Left forelimb (tissue), 1 donor: Measurements from ENCODE around the gene TTC34.
"Not testable (repeated sequence)": the region's sequence is repeated elsewhere in the genome, so short reads cannot be mapped to it uniquely, and the experiment has no call there.

Experiments
- DNase-seq: peaks from one replicate; pipeline ENCODE4 v3.0.0-alpha.2; 2018; ENCODE audit warnings: low spot score

Gene TTC34

DNA sequence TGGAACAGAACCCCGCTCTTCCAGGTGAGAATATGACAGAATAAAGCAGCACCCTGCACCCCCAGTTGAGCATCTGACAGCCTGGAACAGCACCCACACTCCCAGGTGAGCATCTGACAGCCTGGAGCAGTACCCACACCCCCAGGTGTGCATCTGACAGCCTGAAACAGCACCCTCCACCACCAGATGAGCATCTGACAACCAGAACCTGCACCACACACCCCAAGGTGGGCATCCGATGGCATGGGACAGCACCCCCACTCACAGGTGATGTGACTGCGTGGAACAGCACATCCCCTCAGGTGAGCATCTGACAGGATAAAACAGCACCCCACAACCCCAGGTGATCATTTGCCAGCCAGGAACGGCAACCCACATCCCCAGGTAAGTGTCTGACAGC, 26.2 kb downstream of the TTC34 start:
- not testable (repeated sequence) for DNase-seq

DNA sequence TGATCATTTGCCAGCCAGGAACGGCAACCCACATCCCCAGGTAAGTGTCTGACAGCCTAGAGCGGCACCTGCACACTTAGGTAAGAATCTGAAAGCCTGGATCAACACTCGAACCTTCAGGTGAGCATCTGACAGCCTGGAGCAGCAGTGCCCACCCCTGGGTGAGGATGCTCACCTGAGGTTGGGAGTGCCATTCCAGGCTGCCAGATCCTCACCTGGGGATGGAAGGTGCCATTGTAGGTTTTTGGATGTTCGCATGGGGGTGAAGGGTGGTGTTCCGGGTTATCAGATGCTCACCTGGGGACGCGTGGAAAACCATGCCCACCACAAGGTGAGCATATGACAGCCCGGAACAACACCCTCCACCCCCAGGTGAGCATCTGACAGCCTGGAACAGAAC, 33.4 kb downstream of the TTC34 start:
- DNase-seq, result not testable (repeated sequence)

DNA sequence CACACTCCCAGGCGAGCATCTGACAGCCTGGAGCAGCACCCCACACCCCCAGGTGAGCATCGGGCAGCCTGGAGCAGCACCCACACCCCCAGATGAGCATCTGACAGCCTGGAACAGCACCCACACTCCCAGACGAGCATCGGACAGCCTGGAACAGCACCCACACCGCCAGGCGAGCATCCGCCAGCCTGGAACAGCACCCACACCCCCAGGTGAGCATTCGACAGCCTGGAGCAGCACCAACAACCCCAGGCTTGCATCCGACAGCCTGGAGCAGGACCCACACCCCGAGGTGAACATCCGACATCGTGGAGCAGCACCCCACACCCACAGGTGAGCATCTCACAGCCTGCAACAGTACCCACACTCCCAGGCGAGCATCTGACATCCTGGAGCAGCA, 42.1 kb downstream of the TTC34 start:
- DNase-seq, result not testable (repeated sequence)

DNA sequence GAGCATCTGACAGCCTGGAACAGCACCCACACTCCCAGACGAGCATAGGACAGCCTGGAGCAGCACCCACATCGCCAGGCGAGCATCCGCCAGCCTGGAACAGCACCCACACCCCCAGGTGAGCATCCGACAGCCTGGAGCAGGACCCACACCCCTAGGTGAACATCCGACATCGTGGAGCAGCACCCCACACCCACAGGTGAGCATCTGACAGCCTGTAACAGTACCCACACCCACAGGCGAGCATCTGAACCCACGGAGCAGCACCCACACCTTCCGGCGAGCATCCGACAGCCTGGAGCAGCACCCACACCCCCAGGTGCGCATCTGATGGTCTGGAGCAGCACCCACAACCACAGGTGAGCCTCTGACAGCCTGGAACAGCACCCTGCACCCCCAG, 44.0 kb downstream of the TTC34 start:
- not testable (repeated sequence) for DNase-seq

DNA sequence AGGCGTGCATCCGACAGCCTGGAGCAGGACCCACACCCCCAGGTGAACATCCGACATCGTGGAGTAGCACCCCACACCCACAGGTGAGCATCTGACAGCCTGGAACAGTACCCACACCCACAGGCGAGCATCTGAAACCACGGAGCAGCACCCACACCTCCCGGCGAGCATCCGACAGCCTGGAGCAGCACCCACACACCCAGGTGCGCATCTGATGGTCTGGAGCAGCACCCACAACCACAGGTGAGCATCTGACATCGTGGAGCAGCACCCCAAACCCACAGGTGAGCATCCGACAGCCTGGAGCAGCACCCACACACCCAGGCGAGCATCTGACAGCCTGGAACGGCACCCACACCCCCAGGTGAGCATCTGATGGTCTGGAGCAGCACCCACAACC, 46.1 kb downstream of the TTC34 start:
- not testable (repeated sequence) for DNase-seq

DNA sequence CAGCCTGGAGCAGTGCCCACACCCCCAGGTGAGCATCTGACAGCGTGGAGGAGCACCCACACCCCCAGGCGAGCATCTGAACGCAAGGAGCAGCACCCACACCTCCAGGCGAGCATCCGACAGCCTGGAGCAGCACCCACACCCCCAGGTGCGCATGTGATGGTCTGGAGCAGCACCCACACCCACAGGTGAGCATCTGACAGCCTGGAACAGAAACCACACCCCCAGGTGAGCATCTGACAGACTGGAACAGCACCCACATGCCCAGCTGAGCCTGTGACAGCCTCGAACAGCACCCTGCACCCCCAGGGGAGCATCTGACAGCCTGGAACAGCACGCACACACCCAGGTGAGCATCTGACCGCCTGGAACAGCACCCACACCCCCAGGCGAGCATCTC, 46.9 kb downstream of the TTC34 start:
- not testable (repeated sequence) for DNase-seq

DNA sequence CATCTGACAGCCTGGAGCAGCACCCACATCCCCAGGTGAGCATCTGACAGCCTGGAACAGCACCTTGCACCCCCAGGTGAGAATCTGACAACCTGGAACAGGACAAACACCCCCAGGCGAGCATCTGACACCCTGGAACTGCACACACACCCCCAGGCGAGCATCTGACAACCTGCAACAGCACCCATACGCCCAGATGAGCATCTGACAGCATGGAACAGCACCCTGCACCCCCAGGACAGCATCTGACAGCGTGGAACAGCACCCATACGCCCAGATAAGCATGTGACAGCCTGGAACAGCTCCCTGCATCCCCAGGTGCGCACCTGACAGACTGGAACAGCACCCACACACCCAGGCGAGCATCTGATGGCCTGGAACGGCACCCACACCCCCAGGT, 49.0 kb downstream of the TTC34 start:
- not testable (repeated sequence) for DNase-seq

DNA sequence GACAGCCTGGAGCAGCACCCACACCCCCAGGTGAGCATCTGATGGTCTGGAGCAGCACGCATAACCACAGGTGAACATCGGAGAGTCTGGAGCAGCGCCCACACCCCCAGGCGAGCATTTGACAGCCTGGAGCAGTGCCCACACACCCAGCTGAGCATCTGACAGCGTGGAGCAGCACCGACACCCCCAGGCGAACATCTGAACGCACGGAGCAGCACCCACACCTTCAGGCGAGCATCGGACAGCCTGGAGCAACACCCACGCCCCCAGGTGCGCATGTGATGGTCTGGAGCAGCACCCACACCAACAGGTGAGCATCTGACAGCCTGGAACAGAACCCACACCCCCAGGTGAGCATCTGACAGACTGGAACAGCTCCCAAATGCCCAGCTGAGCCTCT, 49.6 kb downstream of the TTC34 start:
- not testable (repeated sequence) for DNase-seq

DNA sequence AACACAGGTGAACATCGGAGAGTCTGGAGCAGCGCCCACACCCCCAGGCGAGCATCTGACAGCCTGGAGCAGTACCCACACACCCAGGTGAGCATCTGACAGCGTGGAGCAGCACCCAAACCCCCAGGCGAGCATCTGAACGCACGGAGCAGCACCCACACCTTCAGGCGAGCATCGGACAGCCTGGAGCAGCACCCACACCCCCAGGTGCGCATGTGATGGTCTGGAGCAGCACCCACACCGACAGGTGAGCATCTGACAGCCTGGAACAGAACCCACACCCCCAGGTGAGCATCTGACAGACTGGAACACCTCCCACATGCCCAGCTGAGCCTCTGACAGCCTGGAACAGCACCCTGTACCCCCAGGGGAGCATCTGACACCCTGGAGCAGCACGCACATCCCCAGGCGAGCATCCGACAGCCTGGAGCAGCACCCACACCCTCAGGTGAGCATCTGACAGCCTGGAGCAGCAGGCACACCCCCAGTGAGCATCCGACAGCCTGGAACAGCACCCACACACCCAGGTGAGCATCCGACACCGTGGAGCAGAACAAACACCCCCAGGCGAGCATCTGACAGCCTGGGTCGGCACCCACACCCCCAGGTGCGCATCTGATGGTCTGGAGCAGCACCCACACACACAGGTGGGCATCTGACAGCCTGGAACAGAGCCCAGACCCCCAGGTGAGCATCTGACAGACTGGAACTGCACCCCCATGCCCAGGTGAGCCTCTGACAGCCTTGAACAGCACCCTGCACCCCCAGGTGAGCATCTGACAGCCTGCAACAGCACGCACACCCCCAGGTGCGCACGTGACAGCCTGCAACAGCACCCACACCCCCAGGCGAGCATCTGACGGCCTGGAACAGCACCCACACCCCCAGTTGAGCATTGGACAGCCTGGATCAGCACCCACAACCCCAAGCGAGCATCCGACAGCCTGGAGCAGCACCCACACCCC, 50.4 kb downstream of the TTC34 start:
- DNase-seq, result not testable (repeated sequence)

DNA sequence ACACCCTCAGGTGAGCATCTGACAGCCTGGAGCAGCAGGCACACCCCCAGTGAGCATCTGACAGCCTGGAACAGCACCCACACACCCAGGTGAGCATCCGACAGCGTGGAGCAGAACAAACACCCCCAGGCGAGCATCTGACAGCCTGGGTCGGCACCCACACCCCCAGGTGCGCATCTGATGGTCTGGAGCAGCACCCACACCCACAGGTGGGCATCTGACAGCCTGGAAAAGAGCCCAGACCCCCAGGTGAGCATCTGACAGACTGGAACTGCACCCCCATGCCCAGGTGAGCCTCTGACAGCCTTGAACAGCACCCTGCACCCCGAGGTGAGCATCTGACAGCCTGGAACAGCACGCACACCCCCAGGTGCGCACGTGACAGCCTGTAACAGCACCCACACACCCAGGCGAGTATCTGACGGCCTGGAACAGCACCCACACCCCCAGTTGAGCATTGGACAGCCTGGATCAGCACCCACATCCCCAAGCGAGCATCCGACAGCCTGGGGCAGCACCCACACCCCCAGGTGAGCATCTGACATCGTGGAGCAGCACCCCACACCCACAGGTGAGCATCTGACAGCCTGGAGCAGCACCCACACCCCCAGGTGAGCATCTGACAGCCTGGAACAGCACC, 51.3 kb downstream of the TTC34 start:
- not testable (repeated sequence) for DNase-seq

DNA sequence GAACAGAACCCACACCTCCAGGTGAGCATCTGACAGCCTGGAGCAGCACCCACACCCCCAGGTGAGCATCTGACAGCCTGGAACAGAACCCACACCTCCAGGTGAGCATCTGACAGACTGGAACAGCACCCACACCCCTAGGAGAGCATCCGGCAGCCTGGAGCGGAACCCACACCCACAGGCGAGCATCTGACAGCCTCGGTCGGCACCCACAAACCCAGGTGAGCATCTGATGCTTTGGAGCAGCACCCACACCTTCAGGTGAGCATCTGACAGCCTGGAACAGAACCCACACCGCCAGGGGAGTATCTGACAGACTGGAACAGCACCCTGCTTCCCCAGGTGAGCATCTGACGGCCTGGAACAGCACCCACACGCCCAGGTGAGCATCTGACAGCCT, 52.9 kb downstream of the TTC34 start:
- DNase-seq, result not testable (repeated sequence)

DNA sequence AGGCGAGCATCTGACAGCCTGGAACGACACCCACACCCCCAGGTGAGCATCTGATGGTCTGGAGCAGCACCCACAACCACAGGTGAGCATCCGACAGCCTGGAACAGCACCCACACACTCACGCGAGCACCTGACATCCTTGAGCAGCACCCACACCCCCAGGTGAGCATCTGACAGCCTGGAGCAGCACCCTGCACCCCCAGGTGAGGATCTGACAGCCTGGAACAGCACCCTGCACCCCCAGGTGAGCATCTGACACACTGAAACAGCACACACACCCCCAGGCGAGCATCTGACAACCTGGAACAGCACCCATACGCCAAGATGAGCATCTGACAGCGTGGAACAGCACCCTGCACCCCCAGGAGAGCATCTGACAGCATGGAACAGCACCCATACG, 106.7 kb downstream of the TTC34 start:
- DNase-seq, result not testable (repeated sequence)

DNA sequence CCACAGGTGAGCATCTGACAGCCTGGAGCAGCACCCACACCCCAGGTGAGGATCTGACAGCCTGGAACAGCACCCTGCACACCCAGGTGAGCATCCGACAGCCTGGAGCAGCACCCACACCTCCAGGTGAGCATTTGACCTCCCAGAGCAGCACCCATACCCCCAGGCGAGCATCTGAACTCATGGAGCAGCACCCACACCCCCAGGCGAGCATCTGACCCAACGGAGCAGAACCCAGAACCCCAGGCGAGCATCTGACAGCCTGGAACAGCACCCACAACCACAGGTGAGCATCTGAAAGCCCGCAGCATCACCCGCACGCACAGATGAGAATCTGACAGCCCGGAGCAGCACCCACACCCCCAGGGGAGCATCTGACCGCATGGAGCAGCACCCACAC, 111.3 kb downstream of the TTC34 start:
- not testable (repeated sequence) for DNase-seq

DNA sequence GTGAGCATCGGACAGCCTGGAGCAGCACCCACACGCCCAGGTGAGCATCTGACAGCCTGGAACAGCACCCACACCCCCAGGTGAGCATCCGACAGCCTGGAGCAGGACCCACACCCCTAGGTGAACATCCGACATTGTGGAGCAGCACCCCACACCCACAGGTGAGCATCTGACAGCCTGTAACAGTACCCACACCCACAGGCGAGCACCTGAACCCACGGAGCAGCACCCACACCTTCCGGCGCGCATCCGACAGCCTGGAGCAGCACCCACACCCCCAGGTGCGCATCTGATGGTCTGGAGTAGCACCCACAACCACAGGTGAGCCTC, 113.2 kb downstream of the TTC34 start:
- peak; percentile 52 for DNase-seq

DNA sequence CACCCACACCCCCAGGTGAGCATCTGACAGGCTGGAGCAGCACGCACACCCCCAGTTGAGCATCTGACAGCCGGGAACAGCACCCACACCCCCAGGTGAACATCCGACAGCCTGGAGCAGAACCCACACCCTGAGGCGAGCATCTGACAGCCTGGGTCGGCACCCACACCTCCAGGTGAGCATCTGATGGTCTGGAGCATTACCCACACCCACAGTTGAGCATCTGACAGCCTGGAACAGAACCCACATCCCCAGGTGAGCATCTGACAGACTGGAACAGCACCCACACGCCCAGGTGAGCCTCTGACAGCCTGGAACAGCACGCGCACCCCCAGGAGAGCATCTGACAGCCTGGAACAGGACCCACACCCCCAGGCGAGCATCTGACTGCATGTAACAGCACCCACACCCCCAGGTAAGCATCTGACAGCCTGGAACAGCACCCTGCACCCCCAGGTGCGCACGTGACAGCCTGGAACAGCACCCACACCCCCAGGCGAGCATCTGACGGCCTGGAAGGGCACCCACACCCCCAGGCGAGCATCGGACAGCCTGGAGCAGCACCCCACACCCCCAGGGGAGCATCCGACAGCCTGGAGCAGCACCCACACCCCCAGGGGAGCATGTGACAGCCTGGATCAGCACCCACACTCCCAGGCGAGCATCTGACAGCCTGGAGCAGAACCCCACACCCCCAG, 113.7 kb downstream of the TTC34 start:
- DNase-seq, result peak; percentile 65

DNA sequence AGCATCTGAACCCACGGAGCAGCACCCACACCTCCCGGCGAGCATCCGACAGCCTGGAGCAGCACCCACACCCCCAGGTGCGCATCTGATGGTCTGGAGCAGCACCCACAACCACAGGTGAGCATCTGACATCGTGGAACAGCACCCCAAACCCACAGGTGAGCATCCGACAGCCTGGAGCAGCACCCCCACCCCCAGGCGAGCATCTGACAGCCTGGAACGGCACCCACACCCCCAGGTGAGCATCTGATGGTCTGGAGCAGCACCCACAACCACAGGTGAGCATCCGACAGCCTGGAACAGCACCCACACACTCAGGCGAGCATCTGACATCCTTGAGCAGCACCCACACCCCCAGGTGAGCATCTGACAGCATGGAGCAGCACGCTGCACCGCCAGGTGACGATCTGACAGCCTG, 114.3 kb downstream of the TTC34 start:
- DNase-seq, result peak; percentile 48

DNA sequence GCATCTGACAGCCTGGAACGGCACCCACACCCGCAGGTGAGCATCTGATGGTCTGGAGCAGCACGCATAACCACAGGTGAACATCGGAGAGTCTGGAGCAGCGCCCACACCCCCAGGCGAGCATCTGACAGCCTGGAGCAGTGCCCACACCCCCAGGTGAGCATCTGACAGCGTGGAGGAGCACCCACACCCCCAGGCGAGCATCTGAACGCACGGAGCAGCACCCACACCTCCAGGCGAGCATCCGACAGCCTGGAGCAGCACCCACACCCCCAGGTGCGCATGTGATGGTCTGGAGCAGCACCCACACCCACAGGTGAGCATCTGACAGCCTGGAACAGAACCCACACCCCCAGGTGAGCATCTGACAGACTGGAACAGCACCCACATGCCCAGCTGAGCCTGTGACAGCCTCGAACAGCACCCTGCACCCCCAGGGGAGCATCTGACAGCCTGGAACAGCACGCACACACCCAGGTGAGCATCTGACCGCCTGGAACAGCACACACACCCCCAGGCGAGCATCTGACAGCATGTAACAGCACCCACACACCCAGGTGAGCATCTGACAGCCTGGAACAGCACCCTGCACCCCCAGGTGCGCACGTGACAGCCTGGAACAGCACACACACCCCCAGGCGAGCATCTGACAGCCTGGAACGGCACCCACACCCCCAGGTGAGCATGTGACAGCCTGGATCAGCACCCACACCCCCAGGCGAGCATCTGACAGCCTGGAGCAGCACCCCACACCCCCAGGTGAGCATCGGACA, 115.2 kb downstream of the TTC34 start:
- not testable (repeated sequence) for DNase-seq

DNA sequence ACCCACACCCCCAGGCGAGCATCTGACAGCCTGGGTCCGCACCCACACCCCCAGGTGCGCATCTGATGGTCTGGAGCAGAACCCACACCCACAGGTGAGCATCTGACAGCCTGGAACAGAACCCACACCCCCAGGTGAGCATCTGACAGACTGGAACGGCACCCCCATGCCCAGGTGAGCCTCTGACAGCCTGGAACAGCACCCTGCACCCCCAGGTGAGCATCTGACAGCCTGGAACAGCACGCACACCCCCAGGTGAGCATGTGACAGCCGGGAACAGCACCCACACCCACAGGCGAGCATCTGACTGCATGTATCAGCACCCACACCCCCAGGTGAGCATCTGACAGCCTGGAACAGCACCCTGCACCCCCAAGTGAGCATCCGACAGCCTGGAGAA, 115.8 kb downstream of the TTC34 start:
- DNase-seq, result not testable (repeated sequence)

DNA sequence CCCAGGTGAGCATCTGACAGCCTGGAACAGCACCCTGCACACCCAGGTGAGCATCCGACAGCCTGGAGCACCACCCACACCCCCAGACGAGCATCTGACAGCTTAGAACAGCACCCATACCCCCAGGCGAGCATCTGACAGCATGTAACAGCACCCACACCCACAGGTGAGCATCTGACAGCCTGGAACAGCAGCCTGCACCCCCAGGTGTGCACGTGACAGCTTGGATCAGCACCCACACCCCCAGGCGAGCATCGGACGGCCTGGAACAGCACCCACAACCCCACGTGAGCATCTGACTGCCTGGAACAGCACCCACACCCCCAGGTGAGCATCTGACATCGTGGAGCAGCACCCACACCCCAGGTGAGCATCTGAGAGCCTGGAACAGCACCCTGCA, 116.6 kb downstream of the TTC34 start:
- DNase-seq, result not testable (repeated sequence)

DNA sequence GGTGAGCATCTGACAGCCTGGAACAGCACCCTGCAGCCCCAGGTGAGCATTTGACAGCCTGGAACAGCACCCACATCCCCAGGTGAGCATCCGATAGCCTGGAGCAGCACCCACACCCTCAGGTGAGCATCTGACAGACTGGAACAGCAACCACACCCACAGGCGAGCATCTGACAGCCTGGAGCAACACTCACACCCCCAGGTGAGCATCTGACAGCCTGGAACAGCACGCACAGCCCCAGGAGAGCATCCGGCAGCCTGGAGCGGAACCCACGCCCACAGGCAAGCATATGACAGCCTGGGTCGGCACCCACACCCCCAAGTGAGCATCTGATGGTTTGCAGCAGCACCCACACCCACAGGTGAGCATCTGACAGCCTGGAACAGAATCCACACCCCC, 117.5 kb downstream of the TTC34 start:
- peak; percentile 85 for DNase-seq

DNA sequence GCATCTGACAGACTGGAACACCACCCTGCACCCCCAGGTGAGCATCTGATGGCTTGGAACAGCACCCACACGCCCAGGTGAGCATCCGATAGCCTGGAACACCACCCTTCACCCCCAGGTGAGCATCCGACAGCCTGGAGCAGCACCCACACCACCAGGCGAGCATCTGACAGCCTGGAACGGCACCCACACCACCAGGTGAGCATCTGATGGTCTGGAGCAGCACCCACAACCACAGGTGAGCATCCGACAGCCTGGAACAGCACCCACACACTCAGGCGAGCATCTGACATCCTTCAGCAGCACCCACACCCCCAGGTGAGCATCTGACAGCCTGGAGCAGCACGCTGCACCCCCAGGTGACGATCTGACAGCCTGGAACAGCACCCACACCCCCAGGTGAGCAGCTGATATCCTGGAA, 118.2 kb downstream of the TTC34 start:
- DNase-seq, result peak; percentile 67

DNA sequence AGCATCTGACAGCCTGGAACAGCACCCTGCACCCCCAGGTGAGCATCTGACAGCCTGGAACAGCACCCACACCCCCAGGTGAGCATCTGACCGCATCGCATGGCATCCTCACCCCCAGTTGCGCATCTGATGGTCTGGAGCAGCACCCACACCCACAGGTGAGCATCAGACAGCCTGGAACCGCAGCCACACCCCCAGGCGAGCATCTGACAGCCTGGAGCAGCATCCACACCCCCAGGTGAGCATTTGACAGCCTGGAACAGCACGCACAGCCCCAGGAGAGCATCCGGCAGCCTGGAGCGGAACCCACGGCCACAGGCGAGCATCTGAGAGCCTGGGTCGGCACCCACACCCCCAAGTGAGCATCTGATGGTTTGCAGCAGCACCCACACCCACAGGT, 118.6 kb downstream of the TTC34 start:
- not testable (repeated sequence) for DNase-seq
